Activated CD4-positive, alpha-beta T cell treated with anti-CD3 and anti-CD28 coated beads for 4 hours (primary cell): ENCODE results near the gene LTC4S.
A peak's percentile ranks its signal among the peaks of the same experiment; 100 is the strongest.

Source experiments
- DNase-seq, 2 donors: peaks; one replicate each; pipeline ENCODE4 v3.0.0-alpha.2; 2020

LTC4S gene

GRCh38 chr5:179812135-179812825 lies 18.5 kb downstream of the LTC4S start:
- DNase-seq: no peak

- no peak for DNase-seq
Observed at GRCh38 chr5:179812997-179813607, 19.3 kb downstream of the LTC4S start.

- no peak for DNase-seq
Observed at GRCh38 chr5:179814090-179814489, 20.3 kb downstream of the LTC4S start.

DNA sequence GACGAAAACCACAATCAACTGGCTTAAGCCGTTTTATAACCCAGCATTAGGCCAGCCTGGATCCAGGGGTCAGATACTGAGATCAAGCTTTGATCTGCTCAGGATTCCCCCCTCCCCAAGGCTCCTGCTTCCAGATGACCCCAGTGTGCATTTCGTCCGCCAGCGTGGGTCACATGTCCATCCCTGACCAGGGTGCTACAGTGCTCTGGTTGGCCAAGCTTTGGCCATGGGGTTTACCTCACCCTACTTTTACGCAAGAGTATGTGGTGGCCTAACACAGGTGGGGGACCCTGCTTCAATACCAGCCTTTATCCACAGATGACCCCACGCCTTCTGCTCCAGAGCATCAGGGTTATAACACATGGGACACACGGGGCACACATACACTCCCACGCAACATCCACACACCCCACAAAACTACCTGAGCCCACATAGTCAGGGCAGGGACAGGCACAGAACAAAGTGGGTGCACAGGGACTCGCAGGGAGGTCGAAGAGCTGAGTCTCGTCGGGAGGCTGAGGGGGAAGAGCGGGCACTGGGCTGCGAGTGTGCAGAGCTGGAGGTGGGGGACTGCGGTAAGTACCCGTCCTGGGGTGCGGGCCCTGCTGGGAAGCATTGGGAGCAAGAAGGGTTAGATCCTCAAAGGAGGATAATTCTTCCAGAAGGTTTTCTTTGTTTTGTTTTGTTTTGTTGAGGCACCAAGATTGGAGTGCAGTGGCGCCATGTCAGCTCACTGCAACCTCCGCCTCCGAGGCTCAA lies 21.9 kb downstream of the LTC4S start:
- no peak for DNase-seq

GRCh38 chr5:179816401-179816795 lies 22.6 kb downstream of the LTC4S start:
- no peak for DNase-seq

DNA sequence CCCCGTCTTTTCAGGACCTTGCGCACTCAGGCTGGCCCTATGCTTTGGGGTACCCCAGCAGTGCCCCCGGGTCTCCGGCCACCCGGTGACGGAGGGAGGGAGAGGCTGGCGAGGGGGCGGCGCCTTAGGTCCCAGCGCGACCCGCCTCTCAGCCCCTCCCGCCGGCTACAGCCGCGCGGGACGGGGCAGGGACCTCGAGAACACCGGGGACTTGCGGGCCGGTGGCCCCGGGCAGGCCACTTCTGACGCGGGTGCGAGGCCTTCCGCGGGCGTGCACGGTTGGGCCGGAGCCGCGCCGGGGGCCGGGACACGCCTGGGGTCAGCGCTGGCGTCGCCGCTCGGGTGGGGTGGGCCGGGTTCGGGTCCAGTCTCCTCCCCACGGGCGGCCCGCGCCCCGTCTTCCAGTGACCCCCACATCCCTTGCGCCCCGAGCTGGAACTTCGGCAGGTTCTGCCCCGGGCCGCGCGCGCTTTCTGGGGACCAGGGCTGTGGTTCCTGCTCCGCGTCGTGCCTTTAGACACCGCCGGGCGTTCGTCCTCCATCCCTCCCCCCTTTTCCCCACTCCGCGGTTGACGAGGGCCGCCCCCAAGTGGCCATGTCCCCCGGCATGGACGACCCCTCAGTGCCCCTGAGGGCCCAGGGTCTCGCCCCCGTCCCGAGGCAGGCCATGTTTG lies 23.1 kb downstream of the LTC4S start:
- DNase-seq: no peak

- DNase-seq: no peak
Observed at GRCh38 chr5:179817470-179817840, 23.7 kb downstream of the LTC4S start.

DNA sequence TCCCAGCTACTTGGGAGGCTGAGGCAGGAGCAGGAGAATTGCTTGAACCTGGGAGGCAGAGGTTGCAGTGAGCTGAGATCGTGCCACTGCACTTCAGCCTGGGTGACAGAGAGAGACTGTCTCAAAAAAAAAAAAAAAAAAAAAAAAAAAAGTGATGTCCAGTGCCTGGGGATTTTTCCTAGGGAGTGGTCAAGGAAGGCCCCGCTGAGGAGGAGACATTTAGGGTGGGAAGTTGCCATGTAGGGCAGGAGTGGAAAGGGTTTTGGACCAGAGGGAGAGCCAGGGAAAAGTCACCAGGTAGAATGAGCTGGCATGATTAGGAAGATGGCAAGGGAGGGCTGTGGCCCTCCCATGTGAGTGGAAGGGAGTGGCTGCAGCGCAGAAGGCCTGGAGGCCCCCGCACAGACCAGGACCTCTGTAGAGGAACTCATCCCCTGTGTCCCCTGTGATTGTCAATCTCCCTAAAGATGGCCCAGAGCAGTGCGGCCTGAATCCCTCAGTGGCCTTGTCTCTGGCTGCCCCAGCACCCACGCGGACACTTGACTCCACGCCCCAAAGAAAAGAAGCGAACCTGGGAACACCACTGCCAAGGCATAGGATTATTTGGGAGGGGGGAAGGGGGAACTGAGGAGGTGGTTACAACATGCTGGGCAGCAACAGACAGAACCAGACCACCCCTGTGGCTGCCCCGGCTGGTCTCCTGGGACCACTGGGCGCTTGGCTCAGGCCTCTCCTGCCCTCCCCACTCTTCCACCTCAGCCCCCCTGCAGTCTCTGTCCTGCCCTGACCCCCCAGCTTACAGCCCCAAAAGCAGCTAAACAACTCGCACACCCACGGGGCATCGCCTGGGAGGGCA lies 24.3 kb downstream of the LTC4S start:
- no peak for DNase-seq

DNA sequence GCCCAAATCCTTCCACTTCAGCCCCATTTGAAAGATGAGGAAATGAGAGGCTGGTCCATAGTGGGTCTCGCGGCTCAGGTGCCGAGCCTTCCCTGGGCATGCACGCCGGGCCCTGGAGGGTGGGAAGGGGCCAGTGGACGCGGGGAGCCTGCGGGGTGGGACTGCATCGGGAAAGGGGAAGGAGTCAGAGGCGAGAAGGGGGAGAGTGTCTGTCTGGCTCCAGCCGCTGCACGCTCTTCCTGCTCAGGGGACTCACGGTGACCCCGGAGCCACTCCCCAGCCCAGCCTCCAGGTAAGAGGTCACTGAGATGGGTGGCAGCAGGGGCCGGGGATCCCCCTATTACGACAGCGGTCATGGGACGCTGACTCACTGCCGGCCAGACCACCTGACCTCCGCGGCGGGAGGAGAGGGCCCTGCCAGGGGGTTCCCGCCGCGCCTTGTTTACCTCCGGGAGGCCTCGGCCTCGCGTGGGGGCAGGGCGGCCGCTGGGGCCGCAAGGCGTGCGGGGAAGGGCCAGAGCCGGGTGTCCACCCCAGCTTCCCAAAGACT lies 25.0 kb downstream of the LTC4S start:
- peak; percentile 75 to 83 for DNase-seq

GRCh38 chr5:179819296-179820126 lies 25.7 kb downstream of the LTC4S start:
- DNase-seq: peak in 1 of 2 donors; percentile 42

DNA sequence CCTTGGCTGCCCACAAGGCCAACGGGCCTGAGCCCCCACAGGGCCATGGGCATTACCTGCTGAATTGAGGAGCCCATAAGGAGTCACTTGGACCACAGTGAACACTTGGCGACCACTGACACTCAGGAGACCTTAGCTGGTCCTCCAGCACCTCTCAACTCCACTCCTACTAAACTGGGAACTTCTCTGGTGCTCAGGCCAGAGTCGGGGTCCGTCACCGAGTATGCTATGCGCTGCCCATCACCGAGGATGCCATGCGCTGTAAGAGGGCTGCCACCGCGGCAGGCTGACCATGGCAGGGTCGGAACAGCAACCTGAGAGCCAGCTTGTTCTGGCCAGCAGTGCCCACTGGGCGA lies 26.3 kb downstream of the LTC4S start:
- no peak for DNase-seq

DNA sequence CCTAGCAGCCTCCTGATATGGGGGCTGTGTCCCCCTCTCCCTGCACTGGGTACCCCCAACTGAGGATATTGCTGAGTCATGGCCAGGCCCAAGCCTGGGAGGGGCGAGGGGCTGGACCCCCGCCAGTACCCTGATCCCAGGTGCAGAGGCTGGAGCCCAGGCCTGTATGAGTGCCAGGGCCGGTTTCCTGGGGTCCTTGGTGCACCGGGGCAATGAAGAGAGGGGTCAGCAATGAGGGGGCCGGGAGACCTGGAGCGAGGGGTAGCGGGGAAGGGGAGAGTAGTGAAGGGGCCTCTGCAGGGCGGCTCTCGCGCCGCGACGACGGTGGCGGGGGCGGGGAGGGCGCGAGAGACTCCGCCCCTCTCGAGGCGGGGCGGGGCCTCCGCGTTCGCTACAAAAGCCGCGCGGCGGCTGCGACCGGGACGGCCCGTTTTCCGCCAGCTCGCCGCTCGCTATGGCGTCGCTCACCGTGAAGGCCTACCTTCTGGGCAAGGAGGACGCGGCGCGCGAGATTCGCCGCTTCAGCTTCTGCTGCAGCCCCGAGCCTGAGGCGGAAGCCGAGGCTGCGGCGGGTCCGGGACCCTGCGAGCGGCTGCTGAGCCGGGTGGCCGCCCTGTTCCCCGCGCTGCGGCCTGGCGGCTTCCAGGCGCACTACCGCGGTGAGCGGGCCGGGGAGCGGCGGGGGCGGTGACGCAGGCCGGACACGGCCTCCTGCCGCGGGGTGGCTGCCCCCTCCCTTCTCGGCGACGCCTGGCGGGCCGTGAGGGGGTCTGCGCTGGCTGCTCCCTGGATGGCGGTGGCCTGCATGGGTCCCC lies 26.9 kb downstream of the LTC4S start, which contains the start of gene SQSTM1:
TSS of gene SQSTM1 (plus strand) at position 423 of the 815 bp plus-strand sequence. CDS start at position 455, 32 bp downstream.
- peak; percentile 78 for DNase-seq

DNA sequence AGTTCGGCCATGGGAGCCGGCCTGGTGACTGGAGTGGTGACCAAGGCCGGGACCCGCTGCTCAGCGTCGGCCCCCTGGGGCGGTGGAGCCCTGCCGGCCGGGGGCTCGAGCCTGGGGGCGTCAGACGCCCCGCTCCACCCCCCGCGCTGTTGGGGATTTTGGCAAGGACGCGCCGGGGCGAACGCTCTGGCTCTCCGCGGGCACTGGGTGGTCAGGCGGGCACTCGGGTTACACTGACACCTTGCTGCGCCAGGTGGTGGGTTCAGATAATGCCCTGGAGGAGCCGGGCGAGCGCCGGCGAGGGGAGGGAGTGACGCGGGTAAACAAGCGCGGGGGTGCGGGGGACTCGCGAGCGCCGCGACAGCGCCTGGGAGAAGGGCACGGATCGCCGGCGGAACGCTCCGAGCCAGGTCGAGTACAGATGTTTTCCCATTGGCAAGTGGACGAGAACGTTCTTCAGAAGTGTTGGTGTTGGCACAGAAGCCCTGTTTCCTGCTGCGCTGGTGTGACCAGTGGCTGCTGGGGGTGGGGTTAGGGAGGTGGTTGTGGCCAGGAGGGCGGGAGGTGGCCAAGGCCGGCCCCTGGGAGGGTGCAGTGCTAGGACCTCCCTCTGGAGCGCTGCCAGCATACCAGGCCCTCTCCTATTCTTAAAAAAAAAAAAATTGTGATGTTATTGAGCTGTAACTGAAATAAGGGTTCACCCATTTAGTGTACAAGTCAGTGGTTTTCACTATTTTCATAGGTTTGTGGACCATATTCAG lies 27.7 kb downstream of the LTC4S start:
- DNase-seq: peak; percentile 79 to 81

DNA sequence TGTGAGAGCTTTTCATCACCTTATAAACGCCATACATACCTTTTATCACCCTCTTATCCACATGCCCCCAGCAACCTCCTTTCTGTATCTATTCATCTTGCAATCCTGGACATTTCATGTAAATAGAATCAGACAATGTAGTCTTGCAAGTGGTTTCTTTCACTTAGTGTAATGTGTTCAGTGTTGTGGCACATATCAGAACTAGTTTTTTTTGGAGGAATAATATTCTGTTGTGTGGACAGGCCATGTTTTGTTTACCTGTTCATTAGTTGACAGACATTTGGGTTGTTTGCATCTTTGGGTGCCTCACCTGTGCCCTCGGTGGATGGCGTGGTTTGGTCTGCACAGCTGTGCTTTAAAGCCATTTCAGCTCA lies 28.3 kb downstream of the LTC4S start:
- no peak for DNase-seq

- no peak for DNase-seq
Observed at GRCh38 chr5:179822444-179822990, 28.7 kb downstream of the LTC4S start.

DNA sequence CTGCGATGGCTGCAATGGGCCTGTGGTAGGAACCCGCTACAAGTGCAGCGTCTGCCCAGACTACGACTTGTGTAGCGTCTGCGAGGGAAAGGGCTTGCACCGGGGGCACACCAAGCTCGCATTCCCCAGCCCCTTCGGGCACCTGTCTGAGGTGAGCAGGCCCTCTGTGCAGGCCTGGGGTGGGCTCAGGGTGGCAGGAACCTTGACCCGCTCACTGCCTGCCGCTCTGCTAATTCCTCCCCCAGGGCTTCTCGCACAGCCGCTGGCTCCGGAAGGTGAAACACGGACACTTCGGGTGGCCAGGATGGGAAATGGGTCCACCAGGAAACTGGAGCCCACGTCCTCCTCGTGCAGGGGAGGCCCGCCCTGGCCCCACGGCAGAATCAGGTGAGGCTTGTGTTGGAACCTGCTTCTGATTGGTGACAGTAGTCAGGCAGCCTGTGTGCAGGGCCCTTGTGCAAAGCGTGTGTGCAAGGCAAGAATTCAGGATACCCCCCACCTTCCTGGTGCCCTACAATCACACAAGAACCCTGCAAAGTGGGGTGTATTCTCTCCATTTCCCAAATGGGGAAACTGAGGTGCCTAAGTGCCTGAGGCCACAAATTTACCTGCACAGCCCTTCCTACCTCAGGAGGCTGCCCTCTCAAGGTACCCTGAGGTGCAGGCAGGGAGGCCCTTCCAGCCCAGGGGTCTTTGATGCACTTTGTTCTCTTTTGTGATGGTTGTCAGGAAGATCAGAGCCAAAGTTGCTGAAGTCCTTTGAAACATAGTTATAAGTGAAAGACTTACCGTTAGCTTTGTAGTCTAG lies 30.4 kb downstream of the LTC4S start:
- DNase-seq: no peak

DNA sequence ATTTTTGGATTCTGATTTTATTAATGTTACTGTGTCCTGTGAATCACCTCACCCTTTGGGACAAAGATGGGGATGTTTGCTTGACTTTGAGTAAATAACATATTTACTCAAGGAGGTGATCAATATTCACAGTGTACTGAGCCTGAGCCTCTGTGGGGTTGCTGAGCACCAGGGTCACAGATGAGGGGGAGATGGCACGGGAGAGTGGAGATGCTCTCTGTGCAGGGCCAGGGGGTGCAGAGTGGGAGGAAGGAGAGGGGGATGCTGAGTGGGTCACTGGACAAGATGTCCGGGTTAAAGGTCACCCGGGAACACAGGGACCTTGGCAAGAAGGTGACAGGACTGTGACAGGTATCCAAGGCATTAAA lies 30.9 kb downstream of the LTC4S start:
- no peak for DNase-seq

- DNase-seq: no peak
Observed at GRCh38 chr5:179825655-179826182, 31.9 kb downstream of the LTC4S start.
